HG03342 (cell line): ENCODE results near the gene ANAPC10.

Experiments
- ATAC-seq: cut with Tn5 transposase; IDR thresholded peaks from one replicate; pipeline ENCODE4 v1.9.1; 2021; ENCODE audit warnings: mild to moderate bottlenecking, moderate library complexity; ENCODE audit not compliant: unreplicated experiment

Gene ANAPC10

DNA sequence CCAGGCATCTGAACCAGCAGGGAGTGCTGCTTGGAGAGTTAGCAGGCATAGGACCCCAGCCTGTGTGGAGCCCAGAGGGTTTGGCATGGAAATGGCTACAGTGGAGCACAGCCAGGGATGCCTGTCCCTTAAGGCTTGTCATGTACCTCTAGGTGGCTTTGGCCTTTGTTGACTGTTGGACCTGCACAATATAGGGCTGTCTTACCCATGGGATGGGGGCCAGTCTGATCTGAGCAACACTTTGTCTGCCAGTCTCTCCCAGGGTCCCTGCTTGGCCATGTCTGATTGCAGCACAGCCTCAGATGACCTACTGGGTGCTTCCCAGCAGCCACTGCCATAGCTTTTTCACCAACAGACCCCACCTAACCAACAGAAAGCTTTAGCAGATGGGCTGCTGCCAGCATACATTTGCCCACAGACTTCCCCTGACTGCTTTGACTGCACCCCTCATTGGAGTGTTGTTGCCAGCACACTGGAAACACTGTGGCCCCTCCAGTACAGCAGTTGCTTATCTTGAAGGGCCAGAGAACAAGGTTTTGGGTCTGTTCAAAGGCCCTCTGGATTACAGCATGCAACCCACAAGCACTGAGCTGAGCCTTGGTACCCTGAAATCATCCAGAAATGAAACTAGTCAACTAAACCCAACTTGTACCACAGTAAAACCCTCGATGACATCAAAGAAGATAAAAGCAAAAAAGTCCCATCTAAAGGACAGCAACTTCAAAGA is 22.1 kb downstream of the ANAPC10 start:
- ATAC-seq = no peak

DNA sequence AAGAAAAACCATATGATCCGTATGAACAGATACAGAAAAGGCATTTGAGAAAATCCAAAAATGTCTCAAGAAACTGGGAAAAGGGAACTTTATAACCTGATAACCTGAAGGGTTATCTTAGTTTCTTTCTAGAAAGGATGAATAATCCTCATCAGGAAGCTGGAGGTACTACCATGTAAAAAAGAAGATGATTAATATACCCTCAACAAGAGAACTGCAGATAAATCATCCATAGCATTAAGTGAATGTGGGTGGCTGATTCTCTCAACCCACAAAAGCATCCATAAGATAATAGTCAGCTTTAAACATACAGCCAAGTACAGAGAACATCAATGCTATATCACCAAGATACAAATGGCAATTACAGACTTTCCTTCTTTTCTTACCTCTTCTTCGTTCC is 26.4 kb downstream of the ANAPC10 start:
- ATAC-seq = no peak

DNA sequence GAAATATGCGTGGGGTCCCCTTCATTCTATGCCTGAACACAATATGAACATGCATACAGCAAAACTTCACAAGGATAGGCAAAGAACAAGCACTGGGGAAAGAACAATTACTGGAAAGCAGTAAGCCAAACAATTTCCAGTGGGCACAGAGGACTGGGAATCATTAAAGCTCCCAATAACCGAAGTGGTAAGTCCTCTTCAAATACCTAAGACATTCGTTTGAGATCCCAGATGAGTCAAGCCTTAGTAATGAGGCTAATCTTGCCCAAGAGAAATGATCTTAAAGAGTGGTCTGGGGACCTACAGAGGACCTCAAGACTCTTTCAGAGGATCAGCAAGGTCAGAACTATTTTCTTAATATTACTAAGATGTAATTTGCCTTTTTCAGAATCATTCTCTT is 28.6 kb downstream of the ANAPC10 start:
- no peak for ATAC-seq

GRCh38 chr4:145066063-145066501 is 31.9 kb downstream of the ANAPC10 start:
- no peak for ATAC-seq

- ATAC-seq = peak; percentile 80
Observed at GRCh38 chr4:145061318-145061920, 36.6 kb downstream of the ANAPC10 start.

GRCh38 chr4:145058256-145058655 is 39.7 kb downstream of the ANAPC10 start:
- ATAC-seq = no peak

DNA sequence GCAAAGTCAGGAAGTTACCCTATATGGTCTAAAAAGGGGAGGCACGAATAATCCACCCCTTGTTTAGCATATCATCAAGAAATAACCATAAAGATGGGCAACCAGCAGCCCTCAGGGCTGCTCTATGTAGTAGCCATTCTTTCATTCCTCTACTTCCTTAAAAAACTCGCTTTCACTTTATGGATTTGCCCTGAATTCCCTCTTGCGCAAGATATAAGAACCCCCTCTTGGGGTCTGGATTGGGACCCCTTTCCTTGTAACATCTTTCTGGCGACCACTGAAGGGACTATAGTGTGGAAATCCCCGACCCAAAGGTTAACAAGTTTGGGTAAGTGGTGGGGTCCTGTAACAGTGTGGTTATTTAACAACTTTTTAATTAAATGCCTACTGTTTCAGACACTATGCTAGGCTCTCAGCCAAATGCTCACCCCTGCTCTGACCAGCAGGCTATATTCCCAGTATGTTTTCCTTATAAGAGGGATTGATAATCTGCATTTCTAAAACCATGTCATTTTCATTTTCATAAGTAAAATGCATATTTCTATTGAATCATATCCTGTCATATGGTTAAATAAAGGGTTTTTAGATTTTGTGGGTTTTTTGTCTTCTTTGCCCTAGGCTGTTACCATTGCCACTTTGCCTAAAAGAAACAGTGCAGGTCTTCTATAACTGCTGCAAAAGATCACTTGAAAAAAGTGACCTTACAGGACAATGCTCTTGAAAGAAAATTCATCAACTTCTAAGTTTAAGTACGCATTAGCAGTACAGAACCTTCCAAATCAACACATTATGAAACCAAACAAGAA is 41.5 kb downstream of the ANAPC10 start:
- ATAC-seq = no peak

- no peak for ATAC-seq
Observed at GRCh38 chr4:145055533-145056257, 42.3 kb downstream of the ANAPC10 start.

DNA sequence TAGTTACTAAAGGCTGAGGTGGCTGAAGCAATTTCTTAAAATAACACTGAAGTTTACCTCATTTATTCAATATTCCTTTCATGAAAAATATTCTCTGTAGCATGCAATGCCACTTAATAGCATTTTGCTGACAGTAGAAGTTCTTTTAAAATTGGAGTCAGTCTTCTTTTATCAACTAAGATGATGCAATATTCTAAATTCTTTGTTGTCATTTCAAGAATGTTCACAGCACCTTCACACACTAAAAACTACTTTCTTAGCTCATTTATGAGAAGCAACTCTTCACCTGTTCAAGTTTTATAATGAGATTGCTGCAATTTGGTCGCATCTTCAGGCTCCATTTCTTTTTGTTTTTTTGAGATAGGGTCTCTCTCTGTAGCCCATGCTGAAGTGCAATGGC is 48.8 kb downstream of the ANAPC10 start:
- no peak for ATAC-seq

DNA sequence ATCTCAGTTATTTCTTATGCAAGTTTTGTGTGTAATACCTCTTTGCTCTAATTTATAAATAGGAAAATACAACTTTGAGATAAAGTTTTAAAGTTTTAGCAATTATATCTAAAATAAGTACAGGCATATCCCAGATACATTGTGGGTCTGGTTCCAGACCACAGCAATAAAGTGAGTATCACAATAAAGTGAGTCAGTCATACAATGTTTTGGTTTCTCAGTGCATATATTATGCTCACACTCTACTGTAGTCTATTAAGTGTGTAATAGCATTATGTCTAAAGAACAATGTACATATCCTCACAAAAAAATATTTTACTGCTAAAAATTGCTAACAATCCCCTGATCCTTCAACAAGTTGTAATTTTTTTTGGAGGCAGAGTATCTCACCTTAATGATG is 49.2 kb downstream of the ANAPC10 start:
- no peak for ATAC-seq

GRCh38 chr4:145047151-145047550 is 50.8 kb downstream of the ANAPC10 start:
- ATAC-seq = peak; percentile 63

- ATAC-seq = no peak
Observed at GRCh38 chr4:145045180-145045579, 52.8 kb downstream of the ANAPC10 start.

DNA sequence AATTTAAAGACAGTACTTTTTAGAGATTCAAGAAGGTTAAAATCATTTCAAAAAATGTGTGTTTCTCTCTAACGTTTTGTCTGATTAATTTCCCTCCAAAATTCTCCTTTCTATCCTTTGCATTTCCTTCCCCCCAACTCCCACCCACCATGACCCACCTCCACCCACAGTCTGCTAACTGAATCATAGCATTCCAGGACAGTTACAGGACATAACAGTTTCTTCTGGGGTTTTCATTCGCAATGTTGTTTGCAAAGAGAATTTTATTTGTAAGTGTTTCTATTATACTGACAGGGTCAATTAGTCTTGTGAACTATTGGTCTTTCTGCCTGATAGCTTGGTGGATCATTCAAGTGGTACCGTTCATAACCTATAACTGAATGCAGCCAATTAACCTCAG is 53.7 kb downstream of the ANAPC10 start:
- no peak for ATAC-seq

GRCh38 chr4:145043306-145043705 is 54.7 kb downstream of the ANAPC10 start:
- no peak for ATAC-seq

- no peak for ATAC-seq
Observed at GRCh38 chr4:145042601-145043285, 55.3 kb downstream of the ANAPC10 start.

GRCh38 chr4:145041378-145041777 is 56.6 kb downstream of the ANAPC10 start:
- peak; percentile 95 for ATAC-seq

DNA sequence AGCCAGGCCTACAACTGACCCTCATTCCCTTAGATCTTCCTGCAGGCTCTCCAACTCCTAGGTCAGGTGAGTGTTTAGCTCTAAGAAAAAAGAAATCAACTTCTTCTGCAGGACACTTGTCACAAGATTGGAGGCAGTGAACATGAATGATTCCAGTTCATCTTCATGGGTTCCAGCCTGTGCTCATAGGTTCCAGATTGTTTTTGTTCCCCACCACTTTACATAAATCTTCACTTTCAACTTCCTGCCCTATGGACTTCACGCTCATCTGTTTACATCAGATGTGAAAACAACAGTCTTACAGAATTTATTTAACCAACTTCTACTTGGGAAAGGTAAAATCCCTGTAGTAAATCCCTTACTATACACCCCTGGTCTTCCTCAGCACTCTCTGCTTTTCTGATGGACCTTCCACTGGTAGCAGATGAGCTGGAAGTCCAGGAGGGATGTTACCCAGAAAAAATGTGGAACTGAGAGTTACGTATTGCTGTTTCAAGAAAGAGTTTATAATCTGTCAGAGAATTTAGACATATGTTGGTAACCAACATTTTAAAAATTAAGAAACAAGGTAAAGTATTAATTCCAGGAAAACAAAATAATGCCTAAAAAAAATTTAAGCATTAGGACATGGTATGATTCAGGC is 62.4 kb downstream of the ANAPC10 start:
- ATAC-seq = no peak

DNA sequence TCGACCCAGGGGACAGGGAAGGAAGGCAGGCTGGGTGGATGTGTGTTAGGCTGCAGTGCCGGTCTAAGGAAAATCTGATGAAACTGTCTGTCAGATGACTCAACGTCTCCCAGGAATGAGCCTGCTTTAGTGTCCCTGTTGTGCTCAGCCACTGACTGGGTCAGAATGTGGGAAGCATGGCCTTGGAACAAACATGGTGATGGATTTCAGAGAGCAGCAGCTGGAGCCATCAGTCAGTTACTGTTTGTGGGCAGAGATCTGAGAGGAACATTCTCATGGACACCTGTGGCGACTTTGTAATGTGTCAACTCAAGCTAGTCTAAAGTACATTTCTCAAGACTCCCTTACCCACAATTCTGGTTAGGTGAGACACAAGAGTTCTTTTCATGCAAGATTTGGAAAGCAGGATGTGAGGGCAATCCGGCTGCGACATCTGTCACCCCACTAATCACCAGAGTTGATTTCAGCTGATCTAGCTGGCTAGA is 63.2 kb downstream of the ANAPC10 start:
- ATAC-seq = no peak

- ATAC-seq = no peak
Observed at GRCh38 chr4:145019346-145019745, 78.7 kb downstream of the ANAPC10 start.

DNA sequence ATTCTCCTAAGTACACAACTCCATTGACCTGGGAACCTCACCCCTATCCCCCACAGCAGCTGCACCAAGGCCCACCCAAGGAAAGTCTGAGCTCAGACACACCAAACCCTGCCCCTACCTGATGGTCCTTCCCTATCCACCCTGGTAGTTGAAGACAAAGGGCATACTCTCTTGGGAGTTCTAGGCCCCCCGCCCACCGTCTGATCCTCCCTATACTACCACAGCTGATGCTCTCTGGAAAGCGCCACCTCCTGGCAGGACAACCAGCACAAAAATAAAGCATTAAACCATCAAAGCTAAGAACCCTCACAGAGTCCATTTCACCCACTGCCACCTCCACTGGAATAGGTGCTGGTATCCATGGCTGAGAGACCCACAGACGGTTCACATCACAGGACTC is 83.6 kb downstream of the ANAPC10 start:
- ATAC-seq = no peak
